Thyroid gland (tissue), 4 donors: ENCODE data around the gene SGSH.

ENCODE experiments used
- POLR2A ChIP-seq, 2 donors: fragments of 450-650 bp; IDR thresholded peaks; one replicate each; pipeline ENCODE4 v1.6.1; 2017; ENCODE audit warnings: antibody characterized with exemption in 2 of 2, mild to moderate bottlenecking in 2 of 2, moderate library complexity in 1 of 2
- TF ChIP-seq, protein P1 (sequence below), 6 experiments: fragments of 200-600 bp in 3 of 6; fragments of 450-650 bp in 3 of 6; sonication (generic) in 3 of 6; IDR thresholded peaks; one replicate each; pipeline ENCODE4 v1.5.1; 2016 to 2019; ENCODE audit warnings: antibody characterized with exemption in 6 of 6, mild to moderate bottlenecking in 2 of 6, inconsistent platforms in 1 of 6, moderate library complexity in 1 of 6

DNA sequence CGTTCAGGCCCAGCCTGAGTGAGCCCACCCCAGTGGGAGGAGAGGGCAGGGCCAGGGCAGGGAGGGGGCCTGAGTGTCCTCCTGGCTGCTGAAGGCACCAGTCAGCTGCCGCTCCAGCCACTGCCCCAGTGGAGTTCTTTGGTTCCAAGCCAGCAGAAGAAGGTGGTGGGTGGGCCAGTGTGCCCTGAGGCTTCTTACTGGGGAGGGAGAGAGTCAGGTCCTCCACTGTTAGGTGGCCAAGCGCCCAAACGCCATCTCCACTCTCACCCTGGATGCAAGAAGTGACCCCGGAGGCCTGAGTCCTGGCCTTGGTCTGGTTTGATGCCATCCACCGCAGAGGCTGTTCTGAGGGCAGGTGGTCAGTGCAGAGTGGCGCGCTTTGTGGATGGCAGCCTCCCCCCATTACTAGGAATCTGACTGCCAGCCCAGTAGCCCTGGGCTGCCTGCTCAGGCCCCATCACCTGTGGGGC is 42.7 kb upstream of the SGSH start:
- TF ChIP-seq, protein P1, sequence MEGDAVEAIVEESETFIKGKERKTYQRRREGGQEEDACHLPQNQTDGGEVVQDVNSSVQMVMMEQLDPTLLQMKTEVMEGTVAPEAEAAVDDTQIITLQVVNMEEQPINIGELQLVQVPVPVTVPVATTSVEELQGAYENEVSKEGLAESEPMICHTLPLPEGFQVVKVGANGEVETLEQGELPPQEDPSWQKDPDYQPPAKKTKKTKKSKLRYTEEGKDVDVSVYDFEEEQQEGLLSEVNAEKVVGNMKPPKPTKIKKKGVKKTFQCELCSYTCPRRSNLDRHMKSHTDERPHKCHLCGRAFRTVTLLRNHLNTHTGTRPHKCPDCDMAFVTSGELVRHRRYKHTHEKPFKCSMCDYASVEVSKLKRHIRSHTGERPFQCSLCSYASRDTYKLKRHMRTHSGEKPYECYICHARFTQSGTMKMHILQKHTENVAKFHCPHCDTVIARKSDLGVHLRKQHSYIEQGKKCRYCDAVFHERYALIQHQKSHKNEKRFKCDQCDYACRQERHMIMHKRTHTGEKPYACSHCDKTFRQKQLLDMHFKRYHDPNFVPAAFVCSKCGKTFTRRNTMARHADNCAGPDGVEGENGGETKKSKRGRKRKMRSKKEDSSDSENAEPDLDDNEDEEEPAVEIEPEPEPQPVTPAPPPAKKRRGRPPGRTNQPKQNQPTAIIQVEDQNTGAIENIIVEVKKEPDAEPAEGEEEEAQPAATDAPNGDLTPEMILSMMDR (IDR thresholded peaks at IDR 0.05), result no peak
- no peak for TF ChIP-seq POLR2A (IDR thresholded peaks at IDR 0.05)
